ENCODE measurements around the gene EPHB1.

EPHB1 gene

DNA sequence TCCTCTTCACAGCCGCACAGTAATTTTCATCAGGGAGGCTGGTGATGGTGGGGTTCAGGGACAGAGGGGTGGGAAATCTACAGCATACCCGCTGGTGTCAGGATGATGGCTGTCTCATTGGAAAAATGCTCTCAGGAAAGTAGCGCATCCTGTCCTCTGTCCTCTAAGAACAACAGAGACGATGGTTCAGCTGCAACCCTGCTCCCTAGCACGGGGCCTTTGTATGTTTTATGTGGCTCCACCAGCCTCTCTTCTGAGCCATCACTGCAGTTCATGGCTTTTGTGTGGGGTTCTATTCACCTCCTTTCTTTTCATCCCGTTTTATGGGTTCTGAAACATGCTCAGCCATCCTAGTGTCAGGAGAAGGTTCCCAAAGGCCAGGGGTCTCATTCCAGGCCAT is 68.9 kb downstream of the EPHB1 start:
- Mint-ChIP-seq H3K9me3 (no peaks in the 10 kb centered on the region), H3K27ac (no peak overlapping the region), H3K27me3 (peaks cover 4% of the 10 kb centered on the region), H3K4me3 (no peak overlapping the region), H3K4me1 (ENCODE audit: low read depth) (no peaks in the 10 kb centered on the region), H3K36me3 (ENCODE audit: low read depth) (no peaks in the 10 kb centered on the region)

DNA sequence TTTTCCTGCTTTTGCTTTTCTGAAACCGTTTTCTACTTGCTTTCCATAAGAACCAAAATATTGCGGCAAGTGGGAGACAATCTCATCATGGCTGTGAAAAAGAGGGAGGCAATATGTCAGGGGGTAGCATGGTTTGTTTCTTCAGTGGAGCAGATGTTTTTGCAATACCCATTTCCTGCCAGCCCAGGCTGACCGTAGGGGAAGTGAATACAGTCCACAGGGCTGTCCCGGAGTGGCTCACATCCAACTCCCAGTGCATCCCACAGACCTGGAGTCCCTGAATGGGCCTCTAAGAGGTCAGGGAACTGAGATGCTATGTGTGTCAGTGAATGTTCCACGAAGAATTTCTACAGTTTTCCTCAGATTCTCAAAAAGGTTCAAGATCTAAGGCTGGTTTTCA is 69.6 kb downstream of the EPHB1 start:
- Mint-ChIP-seq H3K4me3 (no peak overlapping the region), H3K27ac (no peak overlapping the region), H3K36me3 (ENCODE audit: low read depth) (no peaks in the 10 kb centered on the region), H3K27me3 (no peaks in the 10 kb centered on the region), H3K4me1 (ENCODE audit: low read depth) (no peaks in the 10 kb centered on the region), H3K9me3 (no peaks in the 10 kb centered on the region)

DNA sequence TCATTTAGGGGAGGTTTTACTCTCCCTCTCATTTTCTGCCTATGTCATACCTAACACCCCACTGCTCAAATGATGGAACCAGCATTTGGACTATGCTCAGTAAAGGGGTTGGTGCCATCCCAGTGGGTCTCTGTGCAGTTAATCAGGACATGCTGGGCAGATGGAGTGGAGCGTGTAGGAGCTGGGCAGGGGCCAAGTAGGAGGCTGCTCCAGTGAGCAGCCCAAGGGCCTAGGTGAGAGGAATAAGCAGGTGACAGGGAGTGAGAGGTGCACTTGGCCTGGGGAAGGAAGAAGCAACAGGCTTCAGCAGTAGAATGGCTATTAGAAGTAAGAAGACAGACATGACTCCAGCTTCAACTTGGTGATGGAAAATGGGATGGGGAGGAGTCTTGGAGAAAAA is 72.2 kb downstream of the EPHB1 start:
- Mint-ChIP-seq H3K9me3 (no peaks in the 10 kb centered on the region), H3K4me1 (ENCODE audit: low read depth) (no peaks in the 10 kb centered on the region), H3K27ac (no peak overlapping the region), H3K27me3 (peaks cover 7% of the 10 kb centered on the region), H3K36me3 (ENCODE audit: low read depth) (no peaks in the 10 kb centered on the region), H3K4me3 (no peak overlapping the region)

DNA sequence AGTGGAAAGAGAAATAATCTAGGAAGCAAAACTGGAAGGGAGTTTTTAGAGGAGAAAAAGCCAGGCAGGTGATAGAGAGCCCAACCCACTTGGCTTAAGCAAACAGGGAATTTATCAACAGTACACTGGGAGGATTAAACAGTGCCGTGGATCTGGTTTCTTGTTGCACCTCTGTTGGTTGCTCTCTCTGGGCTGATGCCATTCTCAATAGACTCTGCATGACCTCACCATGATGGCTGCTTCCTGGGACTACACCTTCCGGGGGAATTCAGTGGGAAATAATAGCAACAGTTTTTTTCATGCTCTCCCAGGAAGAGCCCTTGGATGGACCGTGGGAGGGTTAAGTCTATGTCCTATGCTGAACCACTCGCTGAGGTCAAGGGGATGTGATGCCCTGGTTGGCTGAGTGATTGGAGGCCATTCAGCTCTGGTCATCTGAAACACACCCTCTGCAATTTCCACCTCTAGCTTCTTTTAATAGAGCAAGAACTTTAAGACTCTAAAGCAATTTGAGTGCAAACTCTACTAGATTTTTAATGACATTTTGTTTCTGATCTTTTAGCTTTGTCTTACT is 74.2 kb downstream of the EPHB1 start:
- no peaks in the 10 kb centered on the region for H3K36me3 Mint-ChIP-seq (ENCODE audit: low read depth)
- H3K4me1 Mint-ChIP-seq (ENCODE audit: low read depth), result no peaks in the 10 kb centered on the region

DNA sequence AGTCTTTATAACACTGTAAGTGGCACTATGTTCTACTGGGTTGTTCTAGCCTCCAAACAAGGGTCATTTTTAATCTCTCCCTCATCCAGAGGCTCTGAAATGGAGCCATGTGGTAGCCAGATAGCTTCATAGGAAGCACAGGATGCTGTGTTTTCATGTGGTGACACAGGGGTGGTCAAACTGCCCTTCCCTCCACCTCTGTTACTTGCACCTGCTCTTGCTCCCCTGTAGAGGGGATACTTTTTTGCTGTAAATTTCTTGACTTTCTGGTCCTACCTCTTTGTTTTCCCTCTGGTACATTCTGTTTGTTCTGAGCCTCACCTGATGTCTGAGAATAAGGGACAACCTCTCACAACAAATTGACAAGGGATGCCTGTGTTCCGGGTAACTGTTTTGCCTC is 76.8 kb downstream of the EPHB1 start:
- Mint-ChIP-seq H3K27ac (no peak overlapping the region), H3K36me3 (ENCODE audit: low read depth) (no peaks in the 10 kb centered on the region), H3K4me1 (ENCODE audit: low read depth) (no peaks in the 10 kb centered on the region), H3K4me3 (no peak overlapping the region), H3K27me3 (peaks cover 8% of the 10 kb centered on the region), H3K9me3 (peaks cover 4% of the 10 kb centered on the region)

More for the DNA sequence above, 74.2 kb downstream of the EPHB1 start:
- no peak overlapping the region for H3K4me3 Mint-ChIP-seq
- peaks cover 8% of the 10 kb centered on the region for H3K27me3 Mint-ChIP-seq
- H3K27ac Mint-ChIP-seq, result no peak overlapping the region
- H3K9me3 Mint-ChIP-seq, result peaks cover 4% of the 10 kb centered on the region

DNA sequence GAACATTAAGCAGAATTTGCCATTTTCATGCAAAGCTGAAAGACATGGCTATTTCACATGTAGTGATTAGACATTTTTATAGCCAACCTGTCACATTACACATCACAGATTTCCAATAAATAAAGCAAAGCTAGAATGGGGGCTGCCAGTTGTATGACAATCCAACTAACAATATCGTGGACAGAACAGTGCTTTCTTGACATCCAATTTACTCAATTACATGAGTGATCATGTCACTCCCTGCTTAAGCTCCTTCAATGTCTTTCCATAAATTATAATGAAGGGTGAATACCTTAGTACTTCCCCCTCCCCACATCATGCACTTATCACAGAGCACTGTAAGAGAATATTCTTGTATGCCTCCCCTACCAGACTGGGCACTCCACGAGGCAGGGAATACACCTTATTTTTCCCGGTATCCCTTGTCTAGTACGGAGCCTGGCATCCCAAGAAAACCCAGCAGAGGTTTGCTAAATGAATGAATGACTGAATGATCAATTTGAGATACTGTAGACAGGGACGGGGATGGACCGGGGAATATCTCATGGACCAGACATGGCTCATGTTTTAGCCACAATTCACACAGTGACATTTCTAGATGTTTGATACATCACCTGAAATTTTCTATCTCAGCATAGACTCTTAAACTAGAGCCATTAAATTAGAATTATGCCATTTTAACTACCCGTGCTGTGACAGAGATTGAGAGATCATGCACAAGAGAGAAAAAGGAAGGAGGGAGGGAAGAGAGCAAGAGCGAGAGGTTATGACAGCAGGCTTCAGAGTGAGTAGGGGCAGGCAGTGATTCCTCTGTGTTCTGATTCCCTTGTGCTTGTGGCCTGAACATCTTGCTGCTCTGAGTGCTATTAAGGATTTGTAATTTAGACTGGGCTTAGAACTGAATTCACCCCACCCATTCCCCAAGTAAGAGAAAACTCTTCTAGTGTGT is 77.7 kb downstream of the EPHB1 start:
- H3K27me3 Mint-ChIP-seq, result peaks cover 8% of the 10 kb centered on the region

DNA sequence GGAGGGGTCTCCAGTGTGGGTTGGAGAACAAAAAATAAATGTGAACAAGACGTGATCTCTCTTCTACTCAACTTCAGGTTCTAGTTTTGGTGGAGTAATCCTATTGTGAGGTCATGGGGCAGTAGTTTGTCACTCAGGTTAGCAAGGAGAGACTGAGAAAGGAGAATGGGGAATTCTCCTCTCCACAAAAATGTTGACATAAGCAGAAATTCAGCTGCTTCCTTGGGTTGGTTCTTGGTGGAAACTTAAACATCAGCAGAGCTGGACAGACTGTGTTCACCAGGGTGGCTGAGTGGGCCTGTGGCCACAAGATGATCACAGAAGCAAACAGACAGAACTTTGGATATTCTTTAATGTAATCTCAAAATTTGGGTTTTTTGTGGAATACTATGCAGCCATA is 78.7 kb downstream of the EPHB1 start:
- Mint-ChIP-seq H3K36me3 (ENCODE audit: low read depth) (no peaks in the 10 kb centered on the region), H3K9me3 (peaks cover 4% of the 10 kb centered on the region), H3K4me1 (ENCODE audit: low read depth) (no peaks in the 10 kb centered on the region), H3K27me3 (peaks cover 8% of the 10 kb centered on the region), H3K27ac (no peak overlapping the region), H3K4me3 (no peak overlapping the region)

More for the DNA sequence above, 77.7 kb downstream of the EPHB1 start:
- no peaks in the 10 kb centered on the region for H3K4me1 Mint-ChIP-seq (ENCODE audit: low read depth)
- H3K36me3 Mint-ChIP-seq (ENCODE audit: low read depth), result no peaks in the 10 kb centered on the region
- no peak overlapping the region for H3K27ac Mint-ChIP-seq
- no peak overlapping the region for H3K4me3 Mint-ChIP-seq
- H3K9me3 Mint-ChIP-seq, result peaks cover 4% of the 10 kb centered on the region

DNA sequence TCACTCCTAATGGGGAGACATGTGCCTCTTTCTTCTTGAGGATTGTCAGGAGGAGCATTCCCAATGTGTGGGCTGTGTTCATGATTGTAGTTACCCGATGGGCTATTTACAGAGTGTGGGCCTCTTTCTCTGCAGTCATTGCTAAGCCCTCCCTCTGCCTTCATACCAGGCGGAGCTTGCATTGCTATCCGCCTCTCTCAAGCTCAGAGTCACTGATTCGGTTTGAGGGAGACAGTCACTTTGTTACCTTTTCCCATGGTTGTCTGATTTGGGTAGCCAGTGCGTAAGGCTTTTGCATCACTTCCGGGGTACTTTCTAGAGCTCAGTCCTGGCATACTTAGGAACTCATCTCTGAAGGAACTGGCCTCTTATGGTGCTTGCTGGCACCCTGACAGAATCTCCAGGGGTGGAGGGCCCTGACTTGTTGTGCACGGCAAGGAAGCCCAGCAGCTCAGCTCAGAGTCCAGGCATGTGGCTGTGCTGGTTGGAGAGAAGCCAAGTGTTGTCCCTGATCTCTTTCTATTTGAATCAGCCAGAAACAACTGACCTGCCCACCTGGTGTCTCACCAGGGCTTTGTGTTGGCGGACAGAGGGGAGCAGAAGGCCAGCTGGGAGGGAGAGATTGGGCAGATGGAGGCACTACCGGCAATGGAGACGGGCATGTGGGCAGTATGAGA is 79.8 kb downstream of the EPHB1 start:
- H3K27ac Mint-ChIP-seq, result no peak overlapping the region
- H3K4me1 Mint-ChIP-seq (ENCODE audit: low read depth), result no peaks in the 10 kb centered on the region

DNA sequence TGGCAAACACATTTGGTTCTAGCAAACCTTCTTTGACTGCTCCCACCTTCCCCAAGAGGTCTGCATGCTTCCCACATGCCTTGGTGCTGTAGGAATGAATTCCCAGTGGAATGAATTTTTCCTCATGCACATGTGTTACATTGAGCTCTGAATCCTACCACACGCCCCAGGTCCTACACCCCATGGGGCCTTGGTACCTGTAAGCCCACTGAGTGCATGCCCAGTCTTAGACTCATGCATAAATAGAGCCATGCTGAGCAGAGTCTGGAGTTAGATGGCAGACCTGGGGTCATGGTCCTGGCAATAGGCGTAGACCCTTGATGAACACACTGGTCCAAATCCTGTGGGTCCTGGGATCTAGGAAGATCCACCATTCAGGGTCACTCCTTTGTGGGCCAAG is 81.8 kb downstream of the EPHB1 start:
- H3K9me3 Mint-ChIP-seq, result peaks cover 4% of the 10 kb centered on the region
- no peaks in the 10 kb centered on the region for H3K4me1 Mint-ChIP-seq (ENCODE audit: low read depth)
- H3K36me3 Mint-ChIP-seq (ENCODE audit: low read depth), result no peaks in the 10 kb centered on the region
- peaks cover 5% of the 10 kb centered on the region for H3K27me3 Mint-ChIP-seq
- no peak overlapping the region for H3K4me3 Mint-ChIP-seq
- H3K27ac Mint-ChIP-seq, result no peak overlapping the region

More for the DNA sequence above, 79.8 kb downstream of the EPHB1 start:
- no peak overlapping the region for H3K4me3 Mint-ChIP-seq
- H3K9me3 Mint-ChIP-seq, result peaks cover 4% of the 10 kb centered on the region
- no peaks in the 10 kb centered on the region for H3K36me3 Mint-ChIP-seq (ENCODE audit: low read depth)
- H3K27me3 Mint-ChIP-seq, result peaks cover 8% of the 10 kb centered on the region

DNA sequence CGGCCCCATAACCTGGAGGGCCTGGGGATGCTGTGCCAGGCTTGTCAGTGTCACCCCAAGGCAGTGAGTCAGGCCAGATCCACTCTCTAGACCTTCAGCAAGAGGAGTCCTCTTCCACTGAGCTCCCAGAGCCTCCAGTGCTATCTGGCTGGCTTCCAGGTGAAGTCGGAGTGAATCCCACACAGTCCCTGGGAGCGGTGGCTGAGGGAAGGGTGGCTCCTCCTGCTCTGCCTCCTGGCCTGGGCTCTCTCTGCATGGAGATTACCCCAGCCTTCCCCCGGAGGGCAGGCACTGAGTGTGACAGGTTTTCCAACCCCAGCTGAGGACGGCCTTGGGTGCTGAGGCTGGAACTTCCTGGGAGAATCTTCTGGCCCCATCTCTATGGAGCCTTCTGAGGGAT is 82.7 kb downstream of the EPHB1 start:
- no peaks in the 10 kb centered on the region for H3K27me3 Mint-ChIP-seq
- no peak overlapping the region for H3K4me3 Mint-ChIP-seq
- H3K27ac Mint-ChIP-seq, result no peak overlapping the region
- peaks cover 4% of the 10 kb centered on the region for H3K9me3 Mint-ChIP-seq
- H3K4me1 Mint-ChIP-seq (ENCODE audit: low read depth), result no peaks in the 10 kb centered on the region
- no peaks in the 10 kb centered on the region for H3K36me3 Mint-ChIP-seq (ENCODE audit: low read depth)

DNA sequence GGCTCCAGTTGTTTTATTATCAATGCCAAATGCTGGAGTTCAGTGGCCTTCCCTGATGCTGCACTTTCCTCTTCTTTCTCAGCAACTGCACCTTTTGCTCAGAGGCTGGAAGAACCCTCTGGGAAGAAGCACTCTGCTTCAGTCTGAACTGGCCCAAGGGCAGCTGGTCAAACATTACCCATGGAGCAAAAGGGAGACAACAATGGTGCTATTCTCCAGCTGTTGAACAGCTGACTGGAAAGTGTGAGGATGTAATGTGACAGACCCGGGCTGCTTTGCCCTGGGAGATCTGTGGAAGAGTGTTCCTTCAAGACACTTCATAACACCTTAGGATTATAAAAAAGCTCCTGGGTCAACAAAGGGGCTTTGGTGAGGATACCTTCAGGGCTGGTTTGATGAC is 84.9 kb downstream of the EPHB1 start:
- Mint-ChIP-seq H3K9me3 (no peaks in the 10 kb centered on the region), H3K4me3 (no peak overlapping the region), H3K27me3 (peaks cover 4% of the 10 kb centered on the region)

DNA sequence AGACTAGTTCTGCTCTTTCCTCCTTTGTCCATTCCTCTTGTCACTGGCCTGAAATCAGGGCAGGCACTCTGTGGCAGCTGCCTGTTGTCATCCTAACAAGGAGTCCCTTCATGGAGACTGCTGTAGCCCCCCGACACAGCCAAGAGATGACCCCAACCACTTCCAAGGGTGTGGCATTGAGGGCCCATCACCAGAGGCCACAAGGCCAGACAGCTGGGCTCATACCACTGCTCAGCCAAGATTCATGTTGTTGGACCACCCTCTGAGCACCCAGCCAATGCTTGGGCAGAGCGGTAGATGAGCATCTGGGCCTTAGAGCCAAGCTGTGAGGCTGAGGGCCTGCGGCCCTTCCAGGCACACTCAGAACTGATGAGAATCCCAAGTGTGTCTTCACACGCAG is 85.4 kb downstream of the EPHB1 start:
- Mint-ChIP-seq H3K36me3 (ENCODE audit: low read depth) (no peaks in the 10 kb centered on the region), H3K27ac (no peak overlapping the region), H3K9me3 (no peaks in the 10 kb centered on the region), H3K4me3 (no peak overlapping the region), H3K27me3 (peaks cover 6% of the 10 kb centered on the region), H3K4me1 (ENCODE audit: low read depth) (no peaks in the 10 kb centered on the region)

More for the DNA sequence above, 84.9 kb downstream of the EPHB1 start:
- Mint-ChIP-seq H3K27ac (no peak overlapping the region), H3K4me1 (ENCODE audit: low read depth) (no peaks in the 10 kb centered on the region), H3K36me3 (ENCODE audit: low read depth) (no peaks in the 10 kb centered on the region)

DNA sequence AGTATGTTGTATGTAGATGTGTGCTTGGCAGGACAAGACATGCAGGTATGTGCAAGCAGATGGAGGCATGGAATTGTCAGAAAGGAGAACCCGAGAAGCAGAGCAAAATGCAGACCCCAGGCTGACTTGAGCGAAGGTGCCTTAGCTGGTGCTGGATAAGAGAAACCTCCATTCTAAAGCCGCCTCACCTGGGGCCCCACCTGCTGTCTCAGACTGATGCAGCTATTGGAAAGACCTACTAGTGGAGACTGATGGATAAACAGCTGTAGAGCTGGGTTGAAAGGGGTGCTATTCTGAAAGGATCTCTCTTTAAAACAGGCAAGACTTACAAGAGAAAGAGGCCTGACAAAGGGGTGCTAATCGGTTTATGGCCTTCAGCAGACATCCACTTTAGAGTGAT is 86.2 kb downstream of the EPHB1 start:
- Mint-ChIP-seq H3K27me3 (peaks cover 6% of the 10 kb centered on the region), H3K9me3 (no peaks in the 10 kb centered on the region), H3K27ac (no peak overlapping the region), H3K4me1 (ENCODE audit: low read depth) (peaks cover 7% of the 10 kb centered on the region), H3K36me3 (ENCODE audit: low read depth) (no peaks in the 10 kb centered on the region), H3K4me3 (no peak overlapping the region)

DNA sequence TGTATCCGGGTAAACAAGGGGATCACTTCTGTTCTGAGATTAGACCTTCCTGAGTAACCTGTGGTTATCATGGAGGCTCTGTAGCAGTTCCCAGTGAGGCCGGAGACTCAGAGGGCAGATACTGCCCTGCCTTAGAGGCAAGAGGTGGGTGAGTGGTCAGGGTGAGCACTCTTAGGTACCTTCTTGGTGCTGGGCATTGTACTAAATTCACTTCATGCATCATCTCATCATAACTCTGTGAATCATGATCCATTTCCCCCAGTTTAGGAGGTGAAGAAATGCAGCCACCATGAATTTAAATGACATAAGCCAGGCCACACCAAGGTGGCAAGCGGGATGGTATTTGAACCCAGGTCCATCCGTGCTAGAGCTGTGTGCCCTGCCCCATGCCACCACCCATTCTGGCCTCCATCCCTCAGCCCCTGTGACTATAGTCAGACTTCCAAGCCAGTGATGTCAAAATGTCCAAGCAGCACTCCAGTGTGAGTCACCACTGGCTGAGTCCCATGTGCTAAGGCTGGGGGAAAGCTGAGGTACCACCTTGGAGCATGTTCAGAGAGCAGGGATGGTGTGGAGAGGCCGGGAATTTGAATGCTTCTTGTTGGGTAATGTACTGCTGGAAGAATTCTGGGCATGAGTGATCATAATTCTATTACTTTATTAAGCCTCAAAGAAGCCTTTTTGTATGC is 88.8 kb downstream of the EPHB1 start:
- no peak overlapping the region for H3K27ac Mint-ChIP-seq
- no peaks in the 10 kb centered on the region for H3K9me3 Mint-ChIP-seq
- peaks cover 6% of the 10 kb centered on the region for H3K27me3 Mint-ChIP-seq
- H3K4me1 Mint-ChIP-seq (ENCODE audit: low read depth), result peaks cover 7% of the 10 kb centered on the region
- no peaks in the 10 kb centered on the region for H3K36me3 Mint-ChIP-seq (ENCODE audit: low read depth)
- H3K4me3 Mint-ChIP-seq, result no peak overlapping the region
